ENCODE measurements around the gene YPEL1.

DNA sequence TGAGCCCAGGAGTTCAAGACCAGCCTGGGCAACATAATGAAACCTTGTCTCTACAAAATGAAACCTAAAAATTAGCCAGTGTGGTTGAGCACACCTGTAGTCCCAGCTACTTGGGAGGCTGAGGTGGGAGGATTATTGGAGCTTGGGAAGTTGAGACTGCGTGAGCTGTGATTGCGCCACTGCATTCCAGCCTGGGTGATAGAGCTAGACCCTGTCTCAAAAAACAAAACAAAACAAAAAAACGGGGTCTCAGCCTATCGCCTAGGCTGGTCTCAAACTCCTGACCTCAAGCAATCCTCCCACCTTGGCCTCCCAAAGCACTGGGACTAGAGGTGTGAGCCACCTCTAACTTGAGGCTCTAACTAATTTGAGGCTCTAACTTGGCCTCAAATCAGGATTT lies 56.2 kb downstream of the YPEL1 start:
- TF ChIP-seq EZH2 (IDR thresholded peaks at IDR 0.05; ENCODE audit: low read length, missing control alignments) = no peak
- TF ChIP-seq, protein P1, sequence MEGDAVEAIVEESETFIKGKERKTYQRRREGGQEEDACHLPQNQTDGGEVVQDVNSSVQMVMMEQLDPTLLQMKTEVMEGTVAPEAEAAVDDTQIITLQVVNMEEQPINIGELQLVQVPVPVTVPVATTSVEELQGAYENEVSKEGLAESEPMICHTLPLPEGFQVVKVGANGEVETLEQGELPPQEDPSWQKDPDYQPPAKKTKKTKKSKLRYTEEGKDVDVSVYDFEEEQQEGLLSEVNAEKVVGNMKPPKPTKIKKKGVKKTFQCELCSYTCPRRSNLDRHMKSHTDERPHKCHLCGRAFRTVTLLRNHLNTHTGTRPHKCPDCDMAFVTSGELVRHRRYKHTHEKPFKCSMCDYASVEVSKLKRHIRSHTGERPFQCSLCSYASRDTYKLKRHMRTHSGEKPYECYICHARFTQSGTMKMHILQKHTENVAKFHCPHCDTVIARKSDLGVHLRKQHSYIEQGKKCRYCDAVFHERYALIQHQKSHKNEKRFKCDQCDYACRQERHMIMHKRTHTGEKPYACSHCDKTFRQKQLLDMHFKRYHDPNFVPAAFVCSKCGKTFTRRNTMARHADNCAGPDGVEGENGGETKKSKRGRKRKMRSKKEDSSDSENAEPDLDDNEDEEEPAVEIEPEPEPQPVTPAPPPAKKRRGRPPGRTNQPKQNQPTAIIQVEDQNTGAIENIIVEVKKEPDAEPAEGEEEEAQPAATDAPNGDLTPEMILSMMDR (conservative IDR thresholded peaks at IDR 0.05 in 1 of 2, IDR thresholded peaks at IDR 0.05 in 1 of 2; ENCODE audit: low read depth in 1 of 2, low read length in 2 of 2) = no peak

Measured in fibroblast of lung (primary cell).